ENCODE results near the gene TEAD1. TPM values are rescaled to one million over a fixed set of nuclear protein-coding genes. Genes with fewer than 3 reads are reported as not detected.

The TEAD1 gene
- total and polyA plus RNA-seq, 2 donors (not counting 3 experiments of a cell fraction or from before 2014, with no cell fraction given), result 15.3 to 49.0 TPM

GRCh38 chr11:12860827-12861226 is 186.6 kb downstream of the TEAD1 start:
- Histone ChIP-seq H3K9ac (replicated peaks; ENCODE audit: extremely low read depth, insufficient read depth, low read length) (no peak overlapping the region), H3K9me1 (replicated peaks; ENCODE audit: control insufficient read depth, extremely low read depth, insufficient read depth, low read length) (no peaks in the 10 kb centered on the region), H3K4me2 (ENCODE audit: insufficient read depth, low read length) (no peak overlapping the region), H3K4me3 (replicated peaks in 1 of 3; ENCODE audit: insufficient read depth in 1 of 3, low read depth in 1 of 3, low read length in 3 of 3) (no peak overlapping the region), H3K4me1 (ENCODE audit: control insufficient read depth, extremely low read depth, insufficient read depth, low read length) (peaks cover 7% of the 10 kb centered on the region), H3K9me3 (replicated peaks; ENCODE audit: control insufficient read depth, insufficient read depth, low read length) (no peaks in the 10 kb centered on the region), H3K79me2 (ENCODE audit: control insufficient read depth, insufficient read depth, low read length) (peaks cover 5% of the 10 kb centered on the region), H3K27ac (ENCODE audit: insufficient read depth, low read depth, low read length) (no peak overlapping the region), H3K27me3 (ENCODE audit: control insufficient read depth in 2 of 2, insufficient read depth in 2 of 2, low read length in 2 of 2) (no peaks in the 10 kb centered on the region), H2AFZ (ENCODE audit: low read depth, low read length) (no peak overlapping the region), H3K36me3 (ENCODE audit: control insufficient read depth in 2 of 2, extremely low read depth in 1 of 2, insufficient read depth in 2 of 2, low read length in 2 of 2) (no peaks in the 10 kb centered on the region), H4K20me1 (replicated peaks; ENCODE audit: control insufficient read depth, extremely low read depth, insufficient read depth, low read length) (no peaks in the 10 kb centered on the region)
- ChIA-PET POLR2A (no interaction called here), CTCF (interaction anchor here (1.7 to 2.6 kb wide), 2 partner anchors 10 to 12 kb away, joined by 4 to 5 read pairs; no protein-coding TSS in a partner anchor)
- dilution Hi-C loops (cut with MboI; ENCODE audit: extremely low pct_ligation_motif_present, low sequenced_read_pairs), result no loop called here
- intact Hi-C loops (cut with micrococcal nuclease), result no loop called here
- TF ChIP-seq POLR2AphosphoS5 (IDR thresholded peaks at IDR 0.05; ENCODE audit: insufficient read depth, low read depth, low read length), result no peak
- TF ChIP-seq POLR2A (IDR thresholded peaks at IDR 0.05; ENCODE audit: low read depth, low read length), result no peak
- no peak for TF ChIP-seq MYC (IDR thresholded peaks at IDR 0.05; ENCODE audit: low read depth, low read length)
- TF ChIP-seq CTCF (IDR thresholded peaks at IDR 0.05; ENCODE audit: extremely low read depth in 1 of 2, insufficient read depth in 1 of 2, low read depth in 1 of 2, low read length in 2 of 2), result no peak
- no peak for TF ChIP-seq EZH2 (IDR thresholded peaks at IDR 0.05; ENCODE audit: borderline replicate concordance, low read depth, low read length, severe bottlenecking)
- TF ChIP-seq GATA2 (IDR thresholded peaks at IDR 0.05; ENCODE audit: insufficient read depth, insufficient read length, low read depth, low read length), result no peak
- TF ChIP-seq MAX (IDR thresholded peaks at IDR 0.05; ENCODE audit: insufficient read depth, insufficient read length), result no peak
- TF ChIP-seq JUN (IDR thresholded peaks at IDR 0.05; ENCODE audit: borderline replicate concordance, insufficient read depth, insufficient read length, low read depth), result no peak
- no peak for TF ChIP-seq FOS (IDR thresholded peaks at IDR 0.05; ENCODE audit: borderline replicate concordance, insufficient read depth, low read length)
- FAIRE-seq (no peak), DNase-seq (ENCODE audit: low read depth, low spot score) (no peak)
- BruUV-seq (replicated peaks), result no TSS peak
